ENCODE measurements around the gene TOMM34. TPM values are rescaled to one million over a fixed set of nuclear protein-coding genes. Genes with fewer than 3 reads are reported as not detected.

The TOMM34 gene
- total and polyA plus RNA-seq, 2 of the 13 experiments (the other 11 are each of a cell fraction or from before 2014, with no cell fraction given), result 36.2 to 52.0 TPM

DNA sequence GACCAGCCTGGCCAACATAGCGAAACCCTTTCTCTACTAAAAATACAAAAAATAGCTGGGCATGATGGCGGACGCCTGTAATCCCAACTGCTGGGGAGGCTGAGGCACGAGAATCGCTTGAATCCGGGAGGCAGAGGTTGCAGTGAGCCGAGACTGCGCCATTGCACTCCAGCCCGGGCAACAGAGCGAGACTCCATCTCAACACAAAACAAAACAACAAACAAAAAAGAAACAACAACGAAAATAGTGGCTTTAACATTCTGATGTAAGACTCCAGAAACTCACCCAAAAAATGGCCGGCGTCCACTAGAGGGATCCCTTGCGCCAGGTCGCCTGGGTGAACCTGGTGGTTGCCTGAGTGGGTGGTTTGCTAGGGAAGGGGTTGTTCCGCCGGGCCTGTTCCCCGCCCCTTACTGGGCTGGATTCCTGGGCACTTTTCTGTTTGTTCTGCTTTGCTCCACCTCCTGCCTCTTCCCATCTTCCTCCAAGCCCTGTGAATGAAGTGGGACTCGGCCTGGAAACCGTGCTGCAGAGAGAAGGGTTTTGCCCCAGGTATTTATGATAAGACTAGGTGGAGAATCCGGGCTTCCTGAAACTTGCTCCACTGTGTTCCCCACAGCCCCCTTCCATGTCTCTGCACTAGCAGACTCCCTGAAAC lies 48.8 kb downstream of the TOMM34 start (continued):
- TF ChIP-seq, protein P1, sequence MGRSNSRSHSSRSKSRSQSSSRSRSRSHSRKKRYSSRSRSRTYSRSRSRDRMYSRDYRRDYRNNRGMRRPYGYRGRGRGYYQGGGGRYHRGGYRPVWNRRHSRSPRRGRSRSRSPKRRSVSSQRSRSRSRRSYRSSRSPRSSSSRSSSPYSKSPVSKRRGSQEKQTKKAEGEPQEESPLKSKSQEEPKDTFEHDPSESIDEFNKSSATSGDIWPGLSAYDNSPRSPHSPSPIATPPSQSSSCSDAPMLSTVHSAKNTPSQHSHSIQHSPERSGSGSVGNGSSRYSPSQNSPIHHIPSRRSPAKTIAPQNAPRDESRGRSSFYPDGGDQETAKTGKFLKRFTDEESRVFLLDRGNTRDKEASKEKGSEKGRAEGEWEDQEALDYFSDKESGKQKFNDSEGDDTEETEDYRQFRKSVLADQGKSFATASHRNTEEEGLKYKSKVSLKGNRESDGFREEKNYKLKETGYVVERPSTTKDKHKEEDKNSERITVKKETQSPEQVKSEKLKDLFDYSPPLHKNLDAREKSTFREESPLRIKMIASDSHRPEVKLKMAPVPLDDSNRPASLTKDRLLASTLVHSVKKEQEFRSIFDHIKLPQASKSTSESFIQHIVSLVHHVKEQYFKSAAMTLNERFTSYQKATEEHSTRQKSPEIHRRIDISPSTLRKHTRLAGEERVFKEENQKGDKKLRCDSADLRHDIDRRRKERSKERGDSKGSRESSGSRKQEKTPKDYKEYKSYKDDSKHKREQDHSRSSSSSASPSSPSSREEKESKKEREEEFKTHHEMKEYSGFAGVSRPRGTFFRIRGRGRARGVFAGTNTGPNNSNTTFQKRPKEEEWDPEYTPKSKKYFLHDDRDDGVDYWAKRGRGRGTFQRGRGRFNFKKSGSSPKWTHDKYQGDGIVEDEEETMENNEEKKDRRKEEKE (IDR thresholded peaks at IDR 0.05), result no peak
- TF ChIP-seq KAT8 (CRISPR knock-in tag; IDR thresholded peaks at IDR 0.05), result peak; percentile 81
- TF ChIP-seq ZFP37 (CRISPR knock-in tag; IDR thresholded peaks at IDR 0.05; ENCODE audit: borderline replicate concordance), result peak; percentile 67; the same call in 1 of the 2 replicates
- TF ChIP-seq ZNF263 (CRISPR knock-in tag; IDR thresholded peaks at IDR 0.05), result peak; percentile 67
- TF ChIP-seq TAF1 (CRISPR knock-in tag; IDR thresholded peaks at IDR 0.05), result peak; percentile 60; the same call in 1 of the 2 replicates
- TF ChIP-seq, protein P2, sequence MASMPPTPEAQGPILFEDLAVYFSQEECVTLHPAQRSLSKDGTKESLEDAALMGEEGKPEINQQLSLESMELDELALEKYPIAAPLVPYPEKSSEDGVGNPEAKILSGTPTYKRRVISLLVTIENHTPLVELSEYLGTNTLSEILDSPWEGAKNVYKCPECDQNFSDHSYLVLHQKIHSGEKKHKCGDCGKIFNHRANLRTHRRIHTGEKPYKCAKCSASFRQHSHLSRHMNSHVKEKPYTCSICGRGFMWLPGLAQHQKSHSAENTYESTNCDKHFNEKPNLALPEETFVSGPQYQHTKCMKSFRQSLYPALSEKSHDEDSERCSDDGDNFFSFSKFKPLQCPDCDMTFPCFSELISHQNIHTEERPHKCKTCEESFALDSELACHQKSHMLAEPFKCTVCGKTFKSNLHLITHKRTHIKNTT (CRISPR knock-in tag; IDR thresholded peaks at IDR 0.05), result no peak
- TF ChIP-seq ZNF143 (CRISPR knock-in tag; IDR thresholded peaks at IDR 0.05), result peak; percentile 64; the same call in 1 of the 2 replicates
- no peak for TF ChIP-seq NR1H2 (CRISPR knock-in tag; IDR thresholded peaks at IDR 0.05; ENCODE audit: borderline replicate concordance, low read depth)
- TF ChIP-seq ZNF337 (CRISPR knock-in tag; IDR thresholded peaks at IDR 0.05; ENCODE audit: borderline replicate concordance, low read depth), result 0 out of 2 replicates have a peak, but pooled peaks have one; percentile 65
- TF ChIP-seq, protein P3, sequence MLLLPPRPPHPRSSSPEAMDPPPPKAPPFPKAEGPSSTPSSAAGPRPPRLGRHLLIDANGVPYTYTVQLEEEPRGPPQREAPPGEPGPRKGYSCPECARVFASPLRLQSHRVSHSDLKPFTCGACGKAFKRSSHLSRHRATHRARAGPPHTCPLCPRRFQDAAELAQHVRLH (CRISPR knock-in tag; IDR thresholded peaks at IDR 0.05; ENCODE audit: borderline replicate concordance, low read depth), result peak; percentile 75; the same call in 1 of the 2 replicates
- TF ChIP-seq RAD21 (CRISPR knock-in tag; IDR thresholded peaks at IDR 0.05), result peak; percentile 77
- TF ChIP-seq NFATC3 (CRISPR knock-in tag; IDR thresholded peaks at IDR 0.05), result 0 out of 2 replicates have a peak, but pooled peaks have one; percentile 68
- TF ChIP-seq ZNF550 (CRISPR knock-in tag; IDR thresholded peaks at IDR 0.05; ENCODE audit: borderline replicate concordance), result no peak
- TF ChIP-seq JUNB (CRISPR knock-in tag; IDR thresholded peaks at IDR 0.05; ENCODE audit: borderline replicate concordance), result no peak
- TF ChIP-seq STAG1 (CRISPR knock-in tag; IDR thresholded peaks at IDR 0.05), result peak; percentile 76
- TF ChIP-seq ZNF317 (CRISPR knock-in tag; IDR thresholded peaks at IDR 0.05), result peak; percentile 77; the same call in 1 of the 2 replicates
- TF ChIP-seq, protein P4, sequence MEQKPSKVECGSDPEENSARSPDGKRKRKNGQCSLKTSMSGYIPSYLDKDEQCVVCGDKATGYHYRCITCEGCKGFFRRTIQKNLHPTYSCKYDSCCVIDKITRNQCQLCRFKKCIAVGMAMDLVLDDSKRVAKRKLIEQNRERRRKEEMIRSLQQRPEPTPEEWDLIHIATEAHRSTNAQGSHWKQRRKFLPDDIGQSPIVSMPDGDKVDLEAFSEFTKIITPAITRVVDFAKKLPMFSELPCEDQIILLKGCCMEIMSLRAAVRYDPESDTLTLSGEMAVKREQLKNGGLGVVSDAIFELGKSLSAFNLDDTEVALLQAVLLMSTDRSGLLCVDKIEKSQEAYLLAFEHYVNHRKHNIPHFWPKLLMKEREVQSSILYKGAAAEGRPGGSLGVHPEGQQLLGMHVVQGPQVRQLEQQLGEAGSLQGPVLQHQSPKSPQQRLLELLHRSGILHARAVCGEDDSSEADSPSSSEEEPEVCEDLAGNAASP (CRISPR knock-in tag; IDR thresholded peaks at IDR 0.05; ENCODE audit: borderline replicate concordance), result peak; percentile 69; the same call in 1 of the 2 replicates
- TF ChIP-seq, protein P5, sequence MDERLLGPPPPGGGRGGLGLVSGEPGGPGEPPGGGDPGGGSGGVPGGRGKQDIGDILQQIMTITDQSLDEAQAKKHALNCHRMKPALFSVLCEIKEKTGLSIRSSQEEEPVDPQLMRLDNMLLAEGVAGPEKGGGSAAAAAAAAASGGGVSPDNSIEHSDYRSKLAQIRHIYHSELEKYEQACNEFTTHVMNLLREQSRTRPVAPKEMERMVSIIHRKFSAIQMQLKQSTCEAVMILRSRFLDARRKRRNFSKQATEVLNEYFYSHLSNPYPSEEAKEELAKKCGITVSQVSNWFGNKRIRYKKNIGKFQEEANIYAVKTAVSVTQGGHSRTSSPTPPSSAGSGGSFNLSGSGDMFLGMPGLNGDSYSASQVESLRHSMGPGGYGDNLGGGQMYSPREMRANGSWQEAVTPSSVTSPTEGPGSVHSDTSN (CRISPR knock-in tag; IDR thresholded peaks at IDR 0.05), result no peak
- TF ChIP-seq, protein P6, sequence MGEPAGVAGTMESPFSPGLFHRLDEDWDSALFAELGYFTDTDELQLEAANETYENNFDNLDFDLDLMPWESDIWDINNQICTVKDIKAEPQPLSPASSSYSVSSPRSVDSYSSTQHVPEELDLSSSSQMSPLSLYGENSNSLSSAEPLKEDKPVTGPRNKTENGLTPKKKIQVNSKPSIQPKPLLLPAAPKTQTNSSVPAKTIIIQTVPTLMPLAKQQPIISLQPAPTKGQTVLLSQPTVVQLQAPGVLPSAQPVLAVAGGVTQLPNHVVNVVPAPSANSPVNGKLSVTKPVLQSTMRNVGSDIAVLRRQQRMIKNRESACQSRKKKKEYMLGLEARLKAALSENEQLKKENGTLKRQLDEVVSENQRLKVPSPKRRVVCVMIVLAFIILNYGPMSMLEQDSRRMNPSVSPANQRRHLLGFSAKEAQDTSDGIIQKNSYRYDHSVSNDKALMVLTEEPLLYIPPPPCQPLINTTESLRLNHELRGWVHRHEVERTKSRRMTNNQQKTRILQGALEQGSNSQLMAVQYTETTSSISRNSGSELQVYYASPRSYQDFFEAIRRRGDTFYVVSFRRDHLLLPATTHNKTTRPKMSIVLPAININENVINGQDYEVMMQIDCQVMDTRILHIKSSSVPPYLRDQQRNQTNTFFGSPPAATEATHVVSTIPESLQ (CRISPR knock-in tag; conservative IDR thresholded peaks at IDR 0.05), result peak; percentile 78; the same call in 1 of the 2 replicates
- TF ChIP-seq TMF1 (CRISPR knock-in tag; IDR thresholded peaks at IDR 0.05; ENCODE audit: low read depth), result no peak
